NB4 (cell line): ENCODE measurements around the gene ADK.

Experiments used
- CTCF ChIP-seq: IDR thresholded peaks from one replicate; pipeline ENCODE4 v1.5.1; 2012; ENCODE audit warnings: low read depth, low read length
- POLR2A ChIP-seq: IDR thresholded peaks from 2 replicates; pipeline ENCODE4 v1.6.1; 2011; ENCODE audit warnings: mild to moderate bottlenecking; ENCODE audit not compliant: insufficient read length; ENCODE audit errors: extremely low read depth

GRCh38 chr10:74652664-74653063 is 501.6 kb downstream of the ADK start:
- TF ChIP-seq POLR2A (no peak), CTCF (no peak)
